Liver (tissue), 9 donors: ENCODE results near the gene GSKIP. TPM values are rescaled to one million over a fixed set of nuclear protein-coding genes. Genes with fewer than 3 reads are reported as not detected.

Experiments used
- DNase-seq: peaks from one replicate; pipeline ENCODE4 v3.0.0-alpha.2; 2017; ENCODE audit warnings: low spot score
- H3K27ac ChIP-seq, 2 donors: one replicate each; pipeline ENCODE4 v1.7.0; 2013; ENCODE audit warnings: inconsistent platforms in 2 of 2, low read length in 2 of 2, control low read depth in 1 of 2, low read depth in 1 of 2, mild to moderate bottlenecking in 1 of 2
- H3K27me3 ChIP-seq, 4 donors: one replicate each; pipeline versions ENCODE4 v1.6.1 to v1.7.0; 2013; ENCODE audit warnings: low read length in 3 of 4, inconsistent platforms in 1 of 4, mild to moderate bottlenecking in 1 of 4, moderate library complexity in 1 of 4; ENCODE audit not compliant: control insufficient read depth in 4 of 4, insufficient read depth in 4 of 4
- H3K36me3 ChIP-seq, 4 donors: one replicate each; pipeline versions ENCODE4 v1.6.1 to v1.7.0; 2013; ENCODE audit warnings: low read length in 3 of 4, mild to moderate bottlenecking in 3 of 4, low read depth in 1 of 4, moderate library complexity in 1 of 4; ENCODE audit not compliant: control insufficient read depth in 4 of 4, insufficient read depth in 3 of 4
- H3K4me1 ChIP-seq, 4 donors: one replicate each; pipeline versions ENCODE4 v1.6.1 to v1.7.0; 2013; ENCODE audit warnings: low read length in 3 of 4, mild to moderate bottlenecking in 3 of 4, moderate library complexity in 1 of 4; ENCODE audit not compliant: control insufficient read depth in 4 of 4, insufficient read depth in 4 of 4
- H3K4me3 ChIP-seq, 3 donors: one replicate each; pipeline versions ENCODE4 v1.6.1 to v1.7.0; 2013; ENCODE audit warnings: low read length in 3 of 3, control low read depth in 1 of 3, low read depth in 1 of 3, mild to moderate bottlenecking in 1 of 3
- H3K9ac ChIP-seq, 2 donors: one replicate each; pipeline ENCODE4 v1.7.0; 2013; ENCODE audit warnings: low read length in 2 of 2, mild to moderate bottlenecking in 2 of 2, moderate library complexity in 2 of 2, control low read depth in 1 of 2, low read depth in 1 of 2
- H3K9me3 ChIP-seq, 4 donors: one replicate each; pipeline versions ENCODE4 v1.6.1 to v1.7.0; 2013; ENCODE audit warnings: low read length in 3 of 4; ENCODE audit not compliant: control insufficient read depth in 4 of 4
- CTCF ChIP-seq: fragments of 150-350 bp; IDR thresholded peaks from 2 replicates; pipeline ENCODE4 v1.5.1; 2017; ENCODE audit warnings: improper control_type of control experiment, low read depth, low read length; ENCODE audit not compliant: missing input control
- FOXA1 ChIP-seq: IDR thresholded peaks from 2 replicates; pipeline ENCODE4 v1.6.1; 2016; ENCODE audit warnings: antibody characterized with exemption
- FOXA2 ChIP-seq: IDR thresholded peaks from 2 replicates; pipeline ENCODE4 v1.6.1; 2016; ENCODE audit warnings: antibody characterized with exemption
- GABPA ChIP-seq, 2 donors: IDR thresholded peaks in 1 of 2; conservative IDR thresholded peaks in 1 of 2; 2 replicates each; pipeline ENCODE4 v1.6.1; 2016; ENCODE audit warnings: antibody characterized with exemption in 2 of 2, mild to moderate bottlenecking in 1 of 2, moderate library complexity in 1 of 2
- HNF4A ChIP-seq, 2 donors: conservative IDR thresholded peaks; 2 replicates each; pipeline ENCODE4 v1.6.1; 2016; ENCODE audit warnings: antibody characterized with exemption in 2 of 2, mild to moderate bottlenecking in 2 of 2
- HNF4G ChIP-seq: IDR thresholded peaks from 2 replicates; pipeline ENCODE4 v1.6.1; 2016; ENCODE audit warnings: antibody characterized with exemption
- JUND ChIP-seq, 2 donors: IDR thresholded peaks; 2 replicates each; pipeline ENCODE4 v1.6.1; 2016; ENCODE audit warnings: antibody characterized with exemption in 2 of 2
- MAX ChIP-seq: IDR thresholded peaks from 2 replicates; pipeline ENCODE4 v1.6.1; 2016; ENCODE audit warnings: antibody characterized with exemption
- RAD21 ChIP-seq, 2 donors: IDR thresholded peaks; 2 replicates each; pipeline ENCODE4 v1.6.1; 2016; ENCODE audit warnings: antibody characterized with exemption in 2 of 2, mild to moderate bottlenecking in 2 of 2
- REST ChIP-seq: IDR thresholded peaks from 2 replicates; pipeline ENCODE4 v1.6.1; 2016; ENCODE audit warnings: antibody characterized with exemption, mild to moderate bottlenecking
- SP1 ChIP-seq: IDR thresholded peaks from 2 replicates; pipeline ENCODE4 v1.6.1; 2018; ENCODE audit warnings: antibody characterized with exemption, mild to moderate bottlenecking
- TAF1 ChIP-seq: conservative IDR thresholded peaks from 2 replicates; pipeline ENCODE4 v1.6.1; 2016; ENCODE audit warnings: antibody characterized with exemption, mild to moderate bottlenecking
- YY1 ChIP-seq: IDR thresholded peaks from 2 replicates; pipeline ENCODE4 v1.6.1; 2016; ENCODE audit warnings: antibody characterized with exemption, mild to moderate bottlenecking
- WGBS: extraction: QIAGEN DNeasy Blood & Tissue Kit; methylation state at CpG from one replicate; pipeline ENCODE4 v1.1.7; 2013; 5-methylcytosine and 5-hydroxymethylcytosine counted together
- polyA plus RNA-seq, 2 donors: library from polyadenylated mRNA; stranded (reverse) in 1 of 2; unstranded in 1 of 2; fragments of 200-250 nt in 1 of 2; fragments of >200 nt in 1 of 2; fragmentation: Nextera tagmentation in 1 of 2; extraction: Ambion mirVana in 1 of 2; gene quantifications; one replicate each; pipeline versions ENCODE4 v1.2.1 to v1.2.3, GENCODE V29; 2013 to 2015
- total RNA-seq, 2 donors: library from RNA; depleted of rRNA; stranded (reverse); fragments of >200 nt; gene quantifications; one replicate each; pipeline ENCODE4 v1.2.3, GENCODE V29; 2014
- donor health status: healthy.
- donor health status: healthy.
- donor health status: healthy.
- donor health status: healthy.
- donor health status: healthy.

The GSKIP gene
- total and polyA plus RNA-seq, 4 donors = 10.9 to 23.7 (median 14.4) TPM

- Histone ChIP-seq H3K4me3 (peak overlapping the region; percentile 80 to 97 (median 95)), H3K27ac (peak overlapping the region; percentile 58 to 98), H3K36me3 (no peaks in the 10 kb centered on the region), H3K4me1 (peaks cover 3 to 23% (median 20%) of the 10 kb centered on the region in 4 donors), H3K9ac (peak overlapping the region; percentile 35 to 74), H3K9me3 (no peaks in the 10 kb centered on the region), H3K27me3 (no peaks in the 10 kb centered on the region)
- under 1% methylated on average over 38 of the region's 38 CpGs for WGBS
- DNase-seq = peak; percentile 60
- TF ChIP-seq SP1 = no peak
- peak in 1 of 2 donors; percentile 18 for TF ChIP-seq RAD21 (IDR thresholded peaks at IDR 0.05)
- TF ChIP-seq CTCF = no peak
- peak; percentile 23 for TF ChIP-seq YY1
Measured at GRCh38 chr14:96363751-96364336, 518 bp downstream of the GSKIP start.

GRCh38 chr14:96364962-96365361 lies 1.6 kb downstream of the GSKIP start:
- WGBS = 65% methylated on average over 1 of the region's 1 CpG
- no peak overlapping the region for H3K9ac ChIP-seq
- no peaks in the 10 kb centered on the region for H3K27me3 ChIP-seq
- no peak overlapping the region for H3K4me3 ChIP-seq
- DNase-seq = no peak
- no peaks in the 10 kb centered on the region for H3K36me3 ChIP-seq
- H3K9me3 ChIP-seq = no peaks in the 10 kb centered on the region
- TF ChIP-seq YY1 (no peak), HNF4A (conservative IDR thresholded peaks at IDR 0.05) (no peak), JUND (IDR thresholded peaks at IDR 0.05) (no peak), TAF1 (no peak), RAD21 (IDR thresholded peaks at IDR 0.05) (no peak), HNF4G (no peak), GABPA (IDR thresholded peaks at IDR 0.05 in 1 of 2, conservative IDR thresholded peaks at IDR 0.05 in 1 of 2) (no peak), CTCF (no peak)
- no peak overlapping the region for H3K27ac ChIP-seq
- peaks cover 2 to 23% (median 20%) of the 10 kb centered on the region in 4 donors for H3K4me1 ChIP-seq

- H3K4me1 ChIP-seq = peaks cover 2 to 15% (median 8%) of the 10 kb centered on the region in 4 donors
- 96% methylated on average over 1 of the region's 1 CpG for WGBS
- H3K27ac ChIP-seq = no peak overlapping the region
- TF ChIP-seq RAD21 (IDR thresholded peaks at IDR 0.05) (no peak), MAX (no peak), REST (no peak), FOXA2 (no peak), TAF1 (no peak), JUND (IDR thresholded peaks at IDR 0.05) (no peak), FOXA1 (no peak)
- DNase-seq = no peak
- no peak overlapping the region for H3K4me3 ChIP-seq
- H3K9ac ChIP-seq = no peak overlapping the region
- no peaks in the 10 kb centered on the region for H3K27me3 ChIP-seq
- no peaks in the 10 kb centered on the region for H3K36me3 ChIP-seq
- H3K9me3 ChIP-seq = no peaks in the 10 kb centered on the region
Measured at GRCh38 chr14:96368534-96368933, 5.2 kb downstream of the GSKIP start.
